A549 (cell line): ENCODE data around the gene LIMCH1. TPM values are rescaled to one million over a fixed set of nuclear protein-coding genes. Genes with fewer than 3 reads are reported as not detected.
"Not testable (repeated sequence)": the region's sequence is repeated elsewhere in the genome, so short reads cannot be mapped to it uniquely, and the experiment has no call there.

Experiments
- ATAC-seq, 2 experiments: fragments of 200-7000 bp in 1 of 2; fragments of >200 bp in 1 of 2; cut with Nextera tagmentation in 1 of 2; cut with Tn5 transposase in 1 of 2; 3 replicates each; pipeline versions ENCODE4 v1.8.0 to v1.9.1; 2018 to 2020; ENCODE audit warnings: mild to moderate bottlenecking in 1 of 2, moderate library complexity in 1 of 2
- CTCF ChIA-PET: fragments of 300-600 bp; sonication (Branson Sonifier 250); formaldehyde crosslinking; extraction: SDS; loops from one replicate; lab custom pipeline; 2021; ENCODE audit warnings: antibody characterized with exemption, inconsistent platforms; lab: Yijun Ruan, JAX
- POLR2A ChIA-PET: fragments of 350-600 bp; formaldehyde crosslinking; extraction: SDS; loops from one replicate; lab custom pipeline; 2021; ENCODE audit warnings: antibody characterized with exemption, inconsistent platforms; lab: Yijun Ruan, JAX
- DNase-seq, 2 experiments: peaks; one replicate each; pipeline versions ENCODE4 v3.0.0 to v3.0.0-alpha.2; 2011 to 2016; ENCODE audit warnings: low read depth in 1 of 2, low spot score in 1 of 2
- FAIRE-seq: peaks from 2 replicates; lab custom pipeline; 2011; peaks lifted over from hg19 to GRCh38; lab: Jason Lieb, UNC
- H3K27ac ChIP-seq, 2 experiments: fragments of >200 bp; sonication (Bioruptor Twin); formaldehyde crosslinking; 3 replicates each; pipeline ENCODE4 v1.5.1; 2016 to 2017
- H3K4me1 ChIP-seq: fragments of >200 bp; sonication (Bioruptor Twin); formaldehyde crosslinking; 3 replicates; pipeline ENCODE4 v1.6.1; 2016
- H3K4me2 ChIP-seq: fragments of >200 bp; sonication (Bioruptor Twin); formaldehyde crosslinking; 3 replicates; pipeline ENCODE4 v1.6.1; 2016
- H3K4me3 ChIP-seq: fragments of >200 bp; sonication (Bioruptor Twin); formaldehyde crosslinking; 3 replicates; pipeline ENCODE4 v1.5.1; 2016
- H3K9me3 ChIP-seq: fragments of >200 bp; sonication (Bioruptor Twin); formaldehyde crosslinking; 3 replicates; pipeline ENCODE4 v1.6.1; 2016
- ATOH8 ChIP-seq: fragments of 250-450 bp; sonication (Bioruptor Pico); IDR thresholded peaks from 2 replicates; pipeline ENCODE4 v1.5.0; 2020; ENCODE audit warnings: low read depth, mild to moderate bottlenecking, moderate library complexity
- BHLHE40 ChIP-seq: IDR thresholded peaks from 2 replicates; pipeline ENCODE4 v1.6.1; 2012; ENCODE audit warnings: low read depth, low read length, inconsistent platforms
- CBX2 ChIP-seq: fragments of 200-600 bp; sonication (generic); IDR thresholded peaks from 2 replicates; pipeline ENCODE4 v1.6.1; 2016; ENCODE audit warnings: low read depth, mild to moderate bottlenecking, borderline replicate concordance
- CEBPB ChIP-seq, 2 experiments: fragments of >200 bp in 1 of 2; sonication (Bioruptor Twin) in 1 of 2; formaldehyde crosslinking in 1 of 2; IDR thresholded peaks; 2 replicates each; pipeline ENCODE4 v1.6.1; 2012 to 2016
- CHD2 ChIP-seq: fragments of 150-350 bp; IDR thresholded peaks from 2 replicates; pipeline ENCODE4 v1.6.1; 2014; ENCODE audit warnings: low read length; ENCODE audit not compliant: partially characterized antibody
- CHD4 ChIP-seq: fragments of 200-600 bp; sonication (generic); IDR thresholded peaks from 2 replicates; pipeline ENCODE4 v1.6.1; 2016; ENCODE audit warnings: antibody characterized with exemption, mild to moderate bottlenecking, borderline replicate concordance
- EHMT2 ChIP-seq: fragments of 200-600 bp; sonication (generic); IDR thresholded peaks from 2 replicates; pipeline ENCODE4 v1.6.1; 2016; ENCODE audit warnings: antibody characterized with exemption, low read depth, mild to moderate bottlenecking, moderate library complexity
- EP300 ChIP-seq, 2 experiments: fragments of >200 bp; sonication (Bioruptor Twin); formaldehyde crosslinking; IDR thresholded peaks; 2 replicates in 1 of 2; 3 replicates in 1 of 2; pipeline ENCODE4 v1.6.1; 2016 to 2017
- FOSB ChIP-seq: fragments of 250-450 bp; sonication (Bioruptor Pico); IDR thresholded peaks from 2 replicates; pipeline ENCODE4 v1.5.0; 2020; ENCODE audit warnings: mild to moderate bottlenecking, moderate library complexity
- FOSL2 ChIP-seq, 2 experiments: fragments of 450-650 bp in 1 of 2; fragments of >200 bp in 1 of 2; sonication (Bioruptor Twin) in 1 of 2; formaldehyde crosslinking; IDR thresholded peaks; 2 replicates each; pipeline versions ENCODE4 v1.5.0 to v1.6.1; 2016 to 2020; ENCODE audit warnings: mild to moderate bottlenecking in 1 of 2, moderate library complexity in 1 of 2
- HOXA7 ChIP-seq: fragments of 250-450 bp; sonication (Bioruptor Pico); IDR thresholded peaks from 2 replicates; pipeline ENCODE4 v1.5.0; 2020; ENCODE audit warnings: mild to moderate bottlenecking, moderate library complexity
- MAFK ChIP-seq: fragments of 450-650 bp; IDR thresholded peaks from 2 replicates; pipeline ENCODE4 v1.6.1; 2014; ENCODE audit not compliant: partially characterized antibody
- NPAS2 ChIP-seq: fragments of 250-450 bp; sonication (Bioruptor Pico); IDR thresholded peaks from 2 replicates; pipeline ENCODE4 v1.8.0; 2022; ENCODE audit warnings: mild to moderate bottlenecking, moderate library complexity, borderline replicate concordance
- NR3C1 ChIP-seq: fragments of >200 bp; sonication (Bioruptor Twin); formaldehyde crosslinking; IDR thresholded peaks from 3 replicates; pipeline ENCODE4 v1.6.1; 2017
- PHF8 ChIP-seq: fragments of 200-600 bp; sonication (generic); IDR thresholded peaks from 2 replicates; pipeline ENCODE4 v1.6.1; 2016; ENCODE audit warnings: low read depth, mild to moderate bottlenecking, antibody characterized with exemption, moderate library complexity, borderline replicate concordance
- SMC3 ChIP-seq: fragments of >200 bp; sonication (Bioruptor Twin); formaldehyde crosslinking; IDR thresholded peaks from 3 replicates; pipeline ENCODE4 v1.6.1; 2018; ENCODE audit warnings: inconsistent platforms
- TFCP2L1 ChIP-seq: fragments of 250-450 bp; sonication (Bioruptor Pico); IDR thresholded peaks from 2 replicates; pipeline ENCODE4 v1.5.0; 2021; ENCODE audit warnings: mild to moderate bottlenecking
- ZFP36 ChIP-seq: fragments of 450-650 bp; IDR thresholded peaks from 2 replicates; pipeline ENCODE4 v1.6.1; 2014; ENCODE audit warnings: borderline replicate concordance; ENCODE audit not compliant: partially characterized antibody
- ZNF302 ChIP-seq: fragments of 250-450 bp; sonication (Bioruptor Pico); IDR thresholded peaks from 2 replicates; pipeline ENCODE4 v1.9.0; 2021; ENCODE audit warnings: inconsistent platforms, mild to moderate bottlenecking, moderate library complexity
- ZSCAN20 ChIP-seq: fragments of 250-450 bp; sonication (Bioruptor Pico); IDR thresholded peaks from 2 replicates; pipeline ENCODE4 v1.8.0; 2022; ENCODE audit warnings: mild to moderate bottlenecking, moderate library complexity
- WGBS: methylation state at CpG from one replicate; pipeline ENCODE4 v1.1.6; 2017; ENCODE audit errors: missing lambda C conversion rate; 5-methylcytosine and 5-hydroxymethylcytosine counted together
- polyA plus RNA-seq, 4 experiments: library from polyadenylated mRNA; depleted of rRNA in 3 of 4; stranded (reverse); fragments of >200 nt; fragmentation: RNase III in 1 of 4; extraction: RNeasy Plus Mini Kit Qiagen cat#74134 plus additional on column Dnase treatment in 1 of 4; gene quantifications; 2 replicates in 3 of 4; 3 replicates in 1 of 4; pipeline ENCODE4 v1.2.3, GENCODE V29; 2011 to 2017

Gene LIMCH1
- polyA plus RNA-seq, 2 of the 4 experiments (the other 2 are of a cell fraction) = 52.9 to 88.9 TPM

- 78% methylated on average over 3 of the region's 3 CpGs for WGBS
- no peak for TF ChIP-seq CHD4
- no peak for TF ChIP-seq BHLHE40
- H3K27ac ChIP-seq = no peak overlapping the region
- ChIA-PET CTCF (interaction anchor here (1.1 to 4.2 kb wide), 3 partner anchors 10 to 366 kb away, joined by 3 to 21 read pairs (median 11); no protein-coding TSS in a partner anchor), POLR2A (no interaction called here)
- no peaks in the 10 kb centered on the region for H3K9me3 ChIP-seq
- no peak for FAIRE-seq
- no peak overlapping the region for H3K4me2 ChIP-seq
- ATAC-seq = no peak
- no peaks in the 10 kb centered on the region for H3K4me1 ChIP-seq
- DNase-seq = no peak
- no peak overlapping the region for H3K4me3 ChIP-seq
Measured at GRCh38 chr4:41647383-41647782, 109.4 kb downstream of the LIMCH1 start.

- DNase-seq, H3K9me3 ChIP-seq, POLR2A ChIA-PET, H3K4me2 ChIP-seq, H3K4me1 ChIP-seq, H3K27ac ChIP-seq, ATAC-seq, H3K4me3 ChIP-seq, FAIRE-seq: not testable (repeated sequence)
- CTCF ChIA-PET = interaction anchor here (1.0 to 4.2 kb wide), 2 partner anchors 10 to 370 kb away, joined by 3 to 21 read pairs; no protein-coding TSS in a partner anchor
Measured at GRCh38 chr4:41651150-41651549, 113.2 kb downstream of the LIMCH1 start.

GRCh38 chr4:41652971-41653370, 115.0 kb downstream of the LIMCH1 start:
- ATAC-seq = no peak
- H3K27ac ChIP-seq = no peak overlapping the region
- ChIA-PET CTCF (interaction anchor here (1.0 kb wide), 1 partner anchor 9 kb away, joined by 4 read pairs; no protein-coding TSS in a partner anchor), POLR2A (no interaction called here)
- no peaks in the 10 kb centered on the region for H3K9me3 ChIP-seq
- no peak for FAIRE-seq
- 76% methylated on average over 1 of the region's 1 CpG for WGBS
- TF ChIP-seq EP300 (IDR thresholded peaks at IDR 0.05) (no peak), ATOH8 (CRISPR knock-in tag) (no peak), CHD4 (no peak), FOSB (CRISPR knock-in tag) (no peak), ZNF302 (CRISPR knock-in tag) (no peak), EHMT2 (no peak), ZSCAN20 (CRISPR knock-in tag) (no peak), SMC3 (no peak), CHD2 (no peak), NR3C1 (no peak), FOSL2 (IDR thresholded peaks at IDR 0.05) (no peak), FOSL2 (CRISPR knock-in tag; IDR thresholded peaks at IDR 0.05) (no peak), MAFK (no peak), CBX2 (no peak), NPAS2 (CRISPR knock-in tag) (no peak), CEBPB (IDR thresholded peaks at IDR 0.05) (no peak)
- no peak overlapping the region for H3K4me3 ChIP-seq
- peaks cover 12% of the 10 kb centered on the region; the same call in 2 of the 3 replicates for H3K4me1 ChIP-seq
- H3K4me2 ChIP-seq = no peak overlapping the region
- no peak for DNase-seq

- POLR2A ChIA-PET = no interaction called here
Measured at GRCh38 chr4:41653523-41653922, 115.6 kb downstream of the LIMCH1 start.

More at GRCh38 chr4:41653523-41653922, 115.6 kb downstream of the LIMCH1 start:
- Histone ChIP-seq H3K4me1 (peaks cover 16% of the 10 kb centered on the region; the same call in 2 of the 3 replicates), H3K27ac (no peak overlapping the region), H3K4me2 (no peak overlapping the region), H3K9me3 (no peaks in the 10 kb centered on the region)
- ATAC-seq = no peak
- CTCF ChIA-PET = interaction anchor here (1.0 kb wide), 1 partner anchor 8 kb away, joined by 4 read pairs; no protein-coding TSS in a partner anchor
- FAIRE-seq = no peak
- DNase-seq = no peak
- 90% methylated on average over 6 of the region's 6 CpGs for WGBS
- TF ChIP-seq BHLHE40 (no peak), ZFP36 (no peak), ZNF302 (CRISPR knock-in tag) (no peak), PHF8 (no peak), FOSL2 (IDR thresholded peaks at IDR 0.05) (no peak), FOSL2 (CRISPR knock-in tag; IDR thresholded peaks at IDR 0.05) (no peak), HOXA7 (CRISPR knock-in tag) (no peak), TFCP2L1 (CRISPR knock-in tag) (no peak)
- TF ChIP-seq, all 56 proteins: peak for 0
- H3K4me3 ChIP-seq = no peak overlapping the region
